Esophagus squamous epithelium (tissue), 5 donors: ENCODE results near the gene MADCAM1. TPM values are rescaled to one million over a fixed set of nuclear protein-coding genes. Genes with fewer than 3 reads are reported as not detected.

Experiments used
- DNase-seq: peaks from one replicate; lab custom pipeline; 2025; lab: John Stamatoyannopoulos, UW
- H3K27ac ChIP-seq, 4 donors: fragments of 200-600 bp; sonication (generic); one replicate each; pipeline ENCODE4 v1.5.1; 2016 to 2019; ENCODE audit warnings: mild to moderate bottlenecking in 1 of 4
- H3K27me3 ChIP-seq, 4 donors: fragments of 200-600 bp; sonication (generic); 1 replicate in 3 of 4; 2 replicates in 1 of 4; pipeline versions ENCODE4 v1.5.1 to v1.6.0; 2017 to 2021; ENCODE audit warnings: antibody characterized with exemption in 1 of 4
- H3K36me3 ChIP-seq, 3 donors: fragments of 200-600 bp; sonication (generic); one replicate each; pipeline ENCODE4 v1.5.1; 2016 to 2019
- H3K4me1 ChIP-seq, 3 donors: fragments of 200-600 bp; sonication (generic); one replicate each; pipeline ENCODE4 v1.5.1; 2017 to 2019
- H3K4me3 ChIP-seq, 4 donors: fragments of 200-600 bp; sonication (generic); 1 replicate in 3 of 4; 2 replicates in 1 of 4; pipeline ENCODE4 v1.5.1; 2016 to 2019; ENCODE audit warnings: mild to moderate bottlenecking in 2 of 4, moderate library complexity in 1 of 4
- H3K9me3 ChIP-seq, 3 donors: fragments of 200-600 bp; sonication (generic); one replicate each; pipeline ENCODE4 v1.5.1; 2016 to 2019
- CTCF ChIP-seq, 6 experiments: fragments of 450-650 bp in 4 of 6; fragments of 200-600 bp in 2 of 6; sonication (generic) in 2 of 6; IDR thresholded peaks; one replicate each; pipeline ENCODE4 v1.5.1; 2016 to 2019; ENCODE audit warnings: antibody characterized with exemption in 6 of 6, mild to moderate bottlenecking in 4 of 6, moderate library complexity in 4 of 6
- POLR2A ChIP-seq, 4 donors: fragments of 450-650 bp; IDR thresholded peaks; one replicate each; pipeline ENCODE4 v1.6.1; 2017; ENCODE audit warnings: antibody characterized with exemption in 4 of 4, mild to moderate bottlenecking in 4 of 4, moderate library complexity in 3 of 4
- WGBS, 2 donors: methylation state at CpG; one replicate each; pipeline ENCODE4 v1.1.5; 2018; 5-methylcytosine and 5-hydroxymethylcytosine counted together
- intact Hi-C: fragments of 100-400 bp; cut with DNase I; formaldehyde crosslinking; loops from one replicate; pipeline ENCODE4 v1.15.0; 2022
- total RNA-seq, 4 donors: library from RNA; depleted of rRNA; stranded (reverse); fragments of >200 nt; gene quantifications; one replicate each; pipeline ENCODE4 v1.1.0, GENCODE V29; 2016
- donor health status: DM: yes; HTN: yes; CAD: no.

Gene MADCAM1
- total RNA-seq, 4 donors from 2014 or later, result 0.19 to 0.40 TPM; not detected in 2

- Histone ChIP-seq H3K4me1 (peaks cover 0 to 2% (median 0%) of the 10 kb centered on the region in 3 donors), H3K36me3 (peaks cover 0 to 7% (median 0%) of the 10 kb centered on the region in 3 donors), H3K9me3 (no peaks in the 10 kb centered on the region), H3K27ac (no peak overlapping the region), H3K4me3 (no peak overlapping the region), H3K27me3 (peaks cover 0 to 23% (median 1%) of the 10 kb centered on the region in 4 donors)
- no peak for DNase-seq
- WGBS, 2 donors, result 54 to 57% methylated on average over 4 to 14 of the region's 29 CpGs
- TF ChIP-seq CTCF (IDR thresholded peaks at IDR 0.05) (no peak), POLR2A (IDR thresholded peaks at IDR 0.05) (no peak)
- intact Hi-C loops, result no loop called here
Measured at GRCh38 chr19:524062-524674, 27.9 kb downstream of the MADCAM1 start.

GRCh38 chr19:525029-525428 is 28.7 kb downstream of the MADCAM1 start:
- intact Hi-C loops, result no loop called here
- Histone ChIP-seq H3K4me3 (no peak overlapping the region), H3K9me3 (no peaks in the 10 kb centered on the region), H3K27ac (no peak overlapping the region), H3K36me3 (peaks cover 0 to 2% (median 0%) of the 10 kb centered on the region in 3 donors), H3K27me3 (peaks cover 0 to 23% (median 1%) of the 10 kb centered on the region in 4 donors), H3K4me1 (no peaks in the 10 kb centered on the region)
- no peak for DNase-seq
- WGBS, 2 donors, result 49 to 67% methylated on average over 4 to 7 of the region's 18 CpGs
- TF ChIP-seq POLR2A (IDR thresholded peaks at IDR 0.05), result no peak
- TF ChIP-seq CTCF (IDR thresholded peaks at IDR 0.05), result no peak

- no peak for DNase-seq
- no peaks in the 10 kb centered on the region for H3K9me3 ChIP-seq
- 35 to 41% methylated on average over 10 to 13 of the region's 13 CpGs for WGBS, 2 donors
- no peak overlapping the region for H3K4me3 ChIP-seq
- H3K36me3 ChIP-seq, result no peaks in the 10 kb centered on the region
- intact Hi-C loops, result no loop called here
- peaks cover 0 to 23% (median 1%) of the 10 kb centered on the region in 4 donors for H3K27me3 ChIP-seq
- TF ChIP-seq CTCF (IDR thresholded peaks at IDR 0.05), result no peak
- no peak for TF ChIP-seq POLR2A (IDR thresholded peaks at IDR 0.05)
- H3K27ac ChIP-seq, result no peak overlapping the region
- H3K4me1 ChIP-seq, result peaks cover 0 to 7% (median 0%) of the 10 kb centered on the region in 3 donors
Measured at GRCh38 chr19:525857-526419, 29.7 kb downstream of the MADCAM1 start.

- Histone ChIP-seq H3K4me1 (peaks cover 20 to 40% (median 21%) of the 10 kb centered on the region in 3 donors), H3K27me3 (peaks cover 0 to 17% (median 1%) of the 10 kb centered on the region in 4 donors), H3K27ac (peak overlapping the region; percentile 89 to 99 (median 97)), H3K9me3 (no peaks in the 10 kb centered on the region), H3K36me3 (peaks cover 0 to 4% (median 0%) of the 10 kb centered on the region in 3 donors), H3K4me3 (peak overlapping the region; percentile 93 to 99 (median 97))
- DNase-seq, result no peak
- TF ChIP-seq POLR2A (IDR thresholded peaks at IDR 0.05) (no peak), CTCF (IDR thresholded peaks at IDR 0.05) (no peak)
- WGBS, 2 donors, result 25 to 43% methylated on average over 13 to 21 of the region's 38 CpGs
- intact Hi-C loops, result no loop called here
Measured at GRCh38 chr19:530134-531008, 34.1 kb downstream of the MADCAM1 start.
